Fibroblast of the aortic adventitia (primary cell): ENCODE measurements around the gene CPLANE1. TPM values are rescaled to one million over a fixed set of nuclear protein-coding genes. Genes with fewer than 3 reads are reported as not detected.
A peak's percentile ranks its signal among the peaks of the same experiment; 100 is the strongest.

ENCODE experiments used
- DNase-seq: peaks from one replicate; pipeline ENCODE4 v3.0.0-alpha.2; 2010; ENCODE audit warnings: low read depth
- H3K4me3 ChIP-seq: 2 replicates; pipeline ENCODE4 v1.5.1; 2011; ENCODE audit warnings: low read depth, mild to moderate bottlenecking, control low read depth, low read length, moderate library complexity
- total RNA-seq: library from RNA; depleted of rRNA; stranded (reverse); fragments of >200 nt; gene quantifications from 2 replicates; pipeline ENCODE4 v1.2.3, GENCODE V29; 2012; ENCODE audit warnings: low replicate concordance
- TF ChIP-seq, protein P1 (sequence below): IDR thresholded peaks from 2 replicates; pipeline ENCODE4 v1.5.1; 2011; ENCODE audit warnings: mild to moderate bottlenecking, low read length, control low read depth, inconsistent platforms; ENCODE audit not compliant: insufficient read depth

CPLANE1 gene
- total RNA-seq, 1 donor: 37.4 TPM

DNA sequence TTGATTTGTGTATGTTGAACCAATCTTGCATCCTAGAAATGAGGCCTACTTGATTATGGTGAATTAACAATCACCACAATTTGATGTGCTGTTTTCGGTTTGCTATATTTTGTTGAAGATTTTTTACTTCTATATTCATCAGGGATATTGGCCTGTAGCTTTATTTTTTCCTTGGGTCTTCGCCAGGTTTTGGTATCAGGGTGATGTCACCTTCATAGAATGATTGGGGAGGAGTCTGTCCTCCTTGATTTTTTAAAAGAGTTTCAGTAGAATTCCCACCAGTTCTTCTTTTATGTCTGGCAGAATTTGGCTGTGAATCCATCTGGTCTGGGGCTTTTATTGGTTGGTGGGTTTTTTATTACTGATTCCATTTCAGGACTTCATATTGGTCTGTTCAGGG lies 115.2 kb downstream of the CPLANE1 start:
- H3K4me3 ChIP-seq: no peak overlapping the region

DNA sequence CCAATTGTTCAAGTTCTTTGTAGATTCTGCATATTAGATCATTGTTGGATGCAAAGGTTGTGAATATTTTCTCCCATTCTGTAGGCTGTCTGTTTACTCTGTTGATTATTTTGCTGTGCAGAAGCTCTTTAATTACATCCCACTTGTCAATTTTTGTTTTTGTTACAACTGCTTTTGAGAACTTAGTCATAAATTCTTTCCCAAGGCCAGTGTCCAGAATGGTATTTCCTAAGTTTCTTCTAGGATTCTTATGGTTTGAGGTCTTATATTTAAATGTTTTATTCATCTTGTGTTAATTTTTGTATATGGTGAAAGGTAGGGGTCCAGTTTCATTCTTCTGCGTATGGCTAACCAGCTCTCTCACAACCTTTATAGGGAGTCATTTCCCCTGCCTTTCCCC lies 116.5 kb downstream of the CPLANE1 start:
- TF ChIP-seq, protein P1, sequence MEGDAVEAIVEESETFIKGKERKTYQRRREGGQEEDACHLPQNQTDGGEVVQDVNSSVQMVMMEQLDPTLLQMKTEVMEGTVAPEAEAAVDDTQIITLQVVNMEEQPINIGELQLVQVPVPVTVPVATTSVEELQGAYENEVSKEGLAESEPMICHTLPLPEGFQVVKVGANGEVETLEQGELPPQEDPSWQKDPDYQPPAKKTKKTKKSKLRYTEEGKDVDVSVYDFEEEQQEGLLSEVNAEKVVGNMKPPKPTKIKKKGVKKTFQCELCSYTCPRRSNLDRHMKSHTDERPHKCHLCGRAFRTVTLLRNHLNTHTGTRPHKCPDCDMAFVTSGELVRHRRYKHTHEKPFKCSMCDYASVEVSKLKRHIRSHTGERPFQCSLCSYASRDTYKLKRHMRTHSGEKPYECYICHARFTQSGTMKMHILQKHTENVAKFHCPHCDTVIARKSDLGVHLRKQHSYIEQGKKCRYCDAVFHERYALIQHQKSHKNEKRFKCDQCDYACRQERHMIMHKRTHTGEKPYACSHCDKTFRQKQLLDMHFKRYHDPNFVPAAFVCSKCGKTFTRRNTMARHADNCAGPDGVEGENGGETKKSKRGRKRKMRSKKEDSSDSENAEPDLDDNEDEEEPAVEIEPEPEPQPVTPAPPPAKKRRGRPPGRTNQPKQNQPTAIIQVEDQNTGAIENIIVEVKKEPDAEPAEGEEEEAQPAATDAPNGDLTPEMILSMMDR: no peak
- no peak overlapping the region for H3K4me3 ChIP-seq
- DNase-seq: peak; percentile 3

More for the DNA sequence above, 115.2 kb downstream of the CPLANE1 start:
- TF ChIP-seq, protein P1: no peak
- DNase-seq: peak; percentile 65

DNA sequence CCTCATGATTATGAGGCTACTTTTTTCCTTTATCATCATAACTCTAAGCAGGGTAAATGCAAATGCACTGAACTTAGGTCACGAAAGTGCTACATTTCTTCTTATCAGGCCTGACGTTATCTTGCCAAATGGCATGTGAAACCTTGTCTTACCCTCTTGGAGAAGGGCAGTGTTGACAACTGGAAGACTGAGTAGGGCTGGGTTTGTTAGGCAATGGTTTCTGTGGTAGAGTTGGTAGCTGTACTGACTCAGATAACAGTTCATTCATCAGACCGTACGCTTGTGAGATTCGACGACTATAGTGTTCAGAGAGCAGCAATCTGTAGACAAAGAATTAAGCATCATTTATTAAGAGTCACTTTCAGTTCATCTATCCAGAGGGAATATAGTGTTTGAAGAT lies 127.7 kb downstream of the CPLANE1 start:
- no peak for DNase-seq
- H3K4me3 ChIP-seq: no peak overlapping the region
- TF ChIP-seq, protein P1: no peak

DNA sequence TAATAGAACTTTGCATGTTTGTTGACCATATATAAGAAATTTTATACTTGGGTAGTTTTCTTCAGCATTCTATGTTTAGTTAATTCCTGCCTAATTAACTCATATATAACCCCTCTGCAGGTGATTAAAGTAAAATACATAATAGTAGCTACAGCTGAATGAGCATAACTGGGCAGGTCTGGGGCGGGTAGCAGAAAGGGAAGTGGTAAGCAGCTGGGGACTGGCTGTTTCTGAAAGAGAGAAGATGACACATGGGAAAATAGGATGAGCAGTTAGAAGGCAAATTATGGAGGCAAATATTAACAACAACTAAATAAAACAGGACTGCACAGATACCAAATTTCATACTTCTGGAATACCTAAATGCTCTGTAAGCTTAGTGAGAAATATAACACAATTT lies 128.1 kb downstream of the CPLANE1 start:
- DNase-seq: no peak
- TF ChIP-seq, protein P1: no peak

DNA sequence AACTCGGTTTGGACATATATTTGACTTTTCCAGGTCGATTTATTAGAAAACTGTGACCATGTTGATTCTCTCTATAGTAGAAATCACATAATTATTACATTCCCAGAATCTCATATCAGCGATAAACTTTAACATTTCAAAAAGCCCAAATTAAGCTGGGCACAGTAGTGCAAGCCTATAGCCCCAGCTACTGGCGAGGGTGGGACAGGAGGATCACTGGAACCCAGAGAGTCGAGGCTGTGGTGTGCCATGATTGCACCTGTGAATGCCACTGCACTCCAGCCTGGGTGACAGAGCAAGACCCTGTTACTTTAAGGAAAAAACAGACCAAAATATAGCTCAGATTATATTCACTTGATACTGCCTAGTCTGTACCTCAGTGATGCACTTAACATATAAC lies 128.9 kb downstream of the CPLANE1 start:
- no peak overlapping the region for H3K4me3 ChIP-seq
- DNase-seq: no peak
- TF ChIP-seq, protein P1: no peak

More for the DNA sequence above, 128.1 kb downstream of the CPLANE1 start:
- H3K4me3 ChIP-seq: no peak overlapping the region

DNA sequence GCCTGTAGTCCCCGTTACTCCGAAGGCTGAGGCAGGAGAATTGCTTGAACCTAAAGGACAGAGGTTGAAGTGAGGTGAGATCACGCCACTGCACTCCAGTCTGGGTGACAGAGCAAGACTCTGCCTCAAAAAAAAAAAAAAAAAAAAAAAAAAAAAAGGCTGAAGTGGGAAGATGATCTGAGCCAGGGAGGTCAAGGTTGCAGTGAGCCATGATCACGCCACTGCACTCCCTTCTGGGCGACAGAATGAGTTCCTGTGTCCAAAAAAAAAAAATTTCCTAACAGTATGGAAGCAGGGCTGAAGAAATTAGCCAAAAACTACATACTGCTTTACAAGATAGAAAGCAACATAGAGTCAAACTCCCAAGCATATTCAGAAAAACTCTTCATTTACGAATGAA lies 132.8 kb downstream of the CPLANE1 start:
- TF ChIP-seq, protein P1: no peak

DNA sequence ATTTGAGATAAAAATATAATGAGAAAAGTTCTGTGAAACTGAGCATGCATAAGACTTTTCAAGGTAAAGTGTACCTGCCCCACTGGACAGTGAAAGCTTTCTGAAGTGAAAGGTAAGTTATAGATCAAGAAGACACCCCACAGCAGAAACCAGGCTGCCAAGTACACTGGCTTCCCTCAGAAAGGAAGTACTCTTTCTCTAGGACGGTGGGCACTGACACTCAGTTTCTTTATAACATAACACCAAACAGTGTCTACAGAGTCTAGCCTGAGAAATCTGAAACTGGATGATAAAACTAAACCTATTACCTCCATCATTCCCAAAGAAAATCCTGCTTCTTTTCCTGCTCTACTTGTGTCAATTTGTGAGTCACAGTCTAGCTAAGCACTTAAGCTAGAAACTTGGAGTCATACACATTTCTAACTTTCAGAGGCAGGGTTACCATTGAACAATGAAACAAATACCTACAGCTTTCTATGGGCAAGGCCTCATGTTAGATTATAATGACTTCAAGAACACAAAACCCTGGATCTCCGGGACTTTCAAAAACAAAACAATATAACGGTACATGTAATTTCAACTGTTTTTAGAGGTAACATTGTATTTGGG lies 136.7 kb downstream of the CPLANE1 start:
- TF ChIP-seq, protein P1: no peak
- H3K4me3 ChIP-seq: no peak overlapping the region
- DNase-seq: no peak

More for the DNA sequence above, 132.8 kb downstream of the CPLANE1 start:
- no peak for DNase-seq
- H3K4me3 ChIP-seq: no peak overlapping the region
